Natural killer cell (primary cell): Measurements from ENCODE around the gene FAM210A. TPM values are rescaled to one million over a fixed set of nuclear protein-coding genes. Genes with fewer than 3 reads are reported as not detected.
A peak's percentile ranks its signal among the peaks of the same experiment; 100 is the strongest.

Experiments
- ATAC-seq, 3 donors: fragments of 150-1000 bp in 2 of 3; fragments of 200-7000 bp in 1 of 3; cut with Tn5 transposase; 1 replicate in 1 of 3; 2 replicates in 2 of 3; pipeline ENCODE4 v1.10.0; 2021; ENCODE audit warnings: mild to moderate bottlenecking in 2 of 3, moderate library complexity in 2 of 3
- DNase-seq, 2 donors: peaks; one replicate each; pipeline versions ENCODE4 v3.0.0 to v3.0.0-alpha.2; 2013 to 2021; ENCODE audit warnings: mixed read lengths in 1 of 2
- H3K27ac ChIP-seq: one replicate; pipeline ENCODE4 v1.5.1; 2013; ENCODE audit warnings: mild to moderate bottlenecking, low read length
- H3K27me3 ChIP-seq: one replicate; pipeline ENCODE4 v1.6.1; 2013; ENCODE audit warnings: low read length; ENCODE audit not compliant: control insufficient read depth, insufficient read depth
- H3K36me3 ChIP-seq: one replicate; pipeline ENCODE4 v1.6.1; 2013; ENCODE audit warnings: low read length; ENCODE audit not compliant: control insufficient read depth, insufficient read depth
- H3K4me1 ChIP-seq: one replicate; pipeline ENCODE4 v1.6.1; 2013; ENCODE audit warnings: low read length; ENCODE audit not compliant: control insufficient read depth, insufficient read depth
- H3K4me3 ChIP-seq: one replicate; pipeline ENCODE4 v1.5.1; 2013; ENCODE audit warnings: low read length
- H3K9me3 ChIP-seq: one replicate; pipeline ENCODE4 v1.6.1; 2013; ENCODE audit warnings: low read length; ENCODE audit not compliant: control insufficient read depth, insufficient read depth
- H3K27ac Mint-ChIP-seq, 2 donors: one replicate each; pipeline ENCODE4 v1.8.0; 2022; ENCODE audit warnings: mild to moderate bottlenecking in 2 of 2, mixed read lengths in 2 of 2, moderate library complexity in 1 of 2
- H3K27me3 Mint-ChIP-seq, 2 donors: one replicate each; pipeline ENCODE4 v1.8.0; 2022; ENCODE audit warnings: low read depth in 2 of 2, mixed read lengths in 2 of 2
- H3K36me3 Mint-ChIP-seq: one replicate; pipeline ENCODE4 v1.8.0; 2022; ENCODE audit warnings: mixed read lengths
- H3K4me1 Mint-ChIP-seq, 2 donors: one replicate each; pipeline ENCODE4 v1.8.0; 2022; ENCODE audit warnings: mixed read lengths in 2 of 2
- H3K4me3 Mint-ChIP-seq: one replicate; pipeline ENCODE4 v1.8.0; 2022; ENCODE audit warnings: mild to moderate bottlenecking, moderate library complexity, mixed read lengths
- H3K9me3 Mint-ChIP-seq, 2 donors: one replicate each; pipeline ENCODE4 v1.8.0; 2022; ENCODE audit warnings: mixed read lengths in 2 of 2
- CTCF ChIP-seq: fragments of 200-600 bp; IDR thresholded peaks from one replicate; pipeline ENCODE4 v1.8.0; 2022; ENCODE audit warnings: antibody characterized with exemption
- WGBS: methylation state at CpG from one replicate; pipeline ENCODE4 v1.1.7; 2013; ENCODE audit warnings: missing lambda C conversion rate; ENCODE audit not compliant: insufficient coverage; 5-methylcytosine and 5-hydroxymethylcytosine counted together
- intact Hi-C: fragments of 100-400 bp; cut with micrococcal nuclease; formaldehyde crosslinking; loops from one replicate; pipeline ENCODE4 v1.14.2; 2022
- total RNA-seq, 4 donors: library from RNA; stranded (reverse); fragments of 120-200 nt in 1 of 4; gene quantifications; one replicate each; pipeline versions ENCODE4 v1.2.3 to v1.2.4, GENCODE V29; 2013 to 2022

The FAM210A gene
- total RNA-seq, 3 donors from 2014 or later (not counting 1 experiment from before 2014, with no cell fraction given), result 5.4 to 11.2 (median 9.2) TPM

DNA sequence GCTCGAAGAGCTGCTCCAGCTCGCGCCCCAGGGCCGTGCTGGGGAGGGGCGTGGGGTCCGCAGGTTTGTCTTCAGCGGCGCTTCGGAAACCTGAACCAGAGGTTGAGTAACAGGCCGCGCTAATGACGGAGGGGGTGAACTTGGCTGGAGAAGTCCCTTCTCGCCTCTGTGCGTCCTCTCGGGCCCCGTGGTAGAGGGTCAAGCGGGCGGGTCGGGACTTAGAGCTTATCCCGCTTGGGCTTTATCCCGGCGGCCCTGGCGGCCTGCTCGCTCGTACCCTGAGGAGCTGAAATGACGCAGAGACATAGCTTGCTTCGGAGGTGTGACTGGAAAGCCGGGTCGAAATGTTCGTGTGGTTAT lies 594 bp upstream of the FAM210A start:
- Mint-ChIP-seq H3K4me1 (peaks cover 39 to 43% of the 10 kb centered on the region in 2 donors), H3K27me3 (no peaks in the 10 kb centered on the region), H3K27ac (peak overlapping the region; percentile 79 to 97), H3K4me3 (peak overlapping the region; percentile 85), H3K36me3 (no peaks in the 10 kb centered on the region), H3K9me3 (no peaks in the 10 kb centered on the region)
- ATAC-seq, result peak; percentile 17 to 39 (median 28)
- TF ChIP-seq CTCF, result no peak
- WGBS, result under 1% methylated on average over 30 of the region's 30 CpGs
- Histone ChIP-seq H3K36me3 (no peaks in the 10 kb centered on the region), H3K27me3 (no peaks in the 10 kb centered on the region), H3K4me3 (peak overlapping the region; percentile 76), H3K9me3 (no peaks in the 10 kb centered on the region), H3K27ac (peak overlapping the region; percentile 86), H3K4me1 (peaks cover 15% of the 10 kb centered on the region)
- intact Hi-C loops, result loop anchor here (2.0 to 10.0 kb wide), 4 partner anchors 58 to 780 kb away; partner anchors contain the start of genes CEP192 and SEH1L
- peak; percentile 34 to 61 for DNase-seq

GRCh38 chr18:13725566-13726231 lies 659 bp downstream of the FAM210A start:
- Mint-ChIP-seq H3K27ac (peak overlapping the region; percentile 79 to 97), H3K4me3 (peak overlapping the region; percentile 85), H3K9me3 (no peaks in the 10 kb centered on the region), H3K27me3 (no peaks in the 10 kb centered on the region), H3K36me3 (no peaks in the 10 kb centered on the region), H3K4me1 (peaks cover 37 to 42% of the 10 kb centered on the region in 2 donors)
- ATAC-seq (peak in 1 of 3 donors; percentile 5), DNase-seq (no peak)
- WGBS, result 8% methylated on average over 35 of the region's 35 CpGs
- peak overlapping the region; percentile 86 for H3K27ac ChIP-seq
- peak overlapping the region; percentile 76 for H3K4me3 ChIP-seq
- no peaks in the 10 kb centered on the region for H3K36me3 ChIP-seq
- no peak for TF ChIP-seq CTCF
- no peaks in the 10 kb centered on the region for H3K27me3 ChIP-seq
- no peaks in the 10 kb centered on the region for H3K9me3 ChIP-seq
- intact Hi-C loops, result loop anchor here (2.0 to 10.0 kb wide), 4 partner anchors 59 to 778 kb away; partner anchors contain the start of genes CEP192 and SEH1L
- H3K4me1 ChIP-seq, result peaks cover 15% of the 10 kb centered on the region

GRCh38 chr18:13720847-13721246 lies 5.5 kb downstream of the FAM210A start:
- Mint-ChIP-seq H3K4me1 (peaks cover 27 to 32% of the 10 kb centered on the region in 2 donors), H3K36me3 (no peaks in the 10 kb centered on the region), H3K27ac (no peak overlapping the region), H3K4me3 (no peak overlapping the region), H3K9me3 (no peaks in the 10 kb centered on the region), H3K27me3 (no peaks in the 10 kb centered on the region)
- TF ChIP-seq CTCF, result no peak
- H3K27me3 ChIP-seq, result no peaks in the 10 kb centered on the region
- H3K4me1 ChIP-seq, result peaks cover 9% of the 10 kb centered on the region
- H3K36me3 ChIP-seq, result no peaks in the 10 kb centered on the region
- DNase-seq, result no peak
- H3K4me3 ChIP-seq, result no peak overlapping the region
- no peak overlapping the region for H3K27ac ChIP-seq
- WGBS, result no CpG with 5 or more reads among the region's 1 CpG
- ATAC-seq, result no peak
- no peaks in the 10 kb centered on the region for H3K9me3 ChIP-seq
- intact Hi-C loops, result loop anchor here (10.0 kb wide), 1 partner anchor 64 kb away; no protein-coding TSS in a partner anchor
